GM12892 (cell line): ENCODE measurements around the gene DCP1B.

Experiments
- POLR2A ChIP-seq: IDR thresholded peaks from 2 replicates; pipeline ENCODE4 v1.6.1; 2011; ENCODE audit warnings: low read depth, low read length, control low read depth
- POLR2AphosphoS5 ChIP-seq: IDR thresholded peaks from 2 replicates; pipeline ENCODE4 v1.6.1; 2011; ENCODE audit warnings: low read depth, low read length, control low read depth
- TAF1 ChIP-seq: IDR thresholded peaks from 2 replicates; pipeline ENCODE4 v1.6.1; 2011; ENCODE audit warnings: low read depth, mild to moderate bottlenecking, control low read depth, low read length, borderline replicate concordance

- TF ChIP-seq POLR2A (no peak), TAF1 (no peak), POLR2AphosphoS5 (no peak)
Observed at GRCh38 chr12:1977588-1977987, 26.7 kb downstream of the DCP1B start.
